HG03378 (cell line): ENCODE measurements around the gene VKORC1.
A peak's percentile ranks its signal among the peaks of the same experiment; 100 is the strongest.
"Not testable (repeated sequence)": the region's sequence is repeated elsewhere in the genome, so short reads cannot be mapped to it uniquely, and the experiment has no call there.

Source experiments
- ATAC-seq: cut with Tn5 transposase; IDR thresholded peaks from one replicate; pipeline ENCODE4 v1.9.1; 2021; ENCODE audit warnings: mild to moderate bottlenecking, moderate library complexity; ENCODE audit not compliant: unreplicated experiment

Gene VKORC1

GRCh38 chr16:31094424-31095120, at the start of gene VKORC1:
Gene VKORC1, minus strand, starts transcription at chr16:31094797. Its CDS starts 68 bp downstream, at chr16:31094729.
- ATAC-seq, result peak; percentile 78

GRCh38 chr16:31143694-31144148, 49.1 kb upstream of the VKORC1 start:
- no peak for ATAC-seq

- ATAC-seq, result no peak
Observed at GRCh38 chr16:31143011-31143693, 48.6 kb upstream of the VKORC1 start.

GRCh38 chr16:31142109-31143010, 47.8 kb upstream of the VKORC1 start:
- ATAC-seq, result peak; percentile 75

- ATAC-seq, result peak; percentile 5
Observed at GRCh38 chr16:31141489-31142108, 47.0 kb upstream of the VKORC1 start.

GRCh38 chr16:31141071-31141469, 46.5 kb upstream of the VKORC1 start:
- ATAC-seq, result not testable (repeated sequence)

GRCh38 chr16:31138621-31139578, 44.3 kb upstream of the VKORC1 start:
- ATAC-seq, result no peak

- not testable (repeated sequence) for ATAC-seq
Observed at GRCh38 chr16:31136822-31137499, 42.4 kb upstream of the VKORC1 start.

- ATAC-seq, result no peak
Observed at GRCh38 chr16:31136287-31136662, 41.7 kb upstream of the VKORC1 start.

GRCh38 chr16:31135535-31136286, 41.1 kb upstream of the VKORC1 start, which contains the start of gene PRSS8:
Gene PRSS8, minus strand, starts transcription at chr16:31135727. Its CDS starts 229 bp downstream, at chr16:31135498.
- ATAC-seq, result no peak

- no peak for ATAC-seq
Observed at GRCh38 chr16:31134625-31135534, 40.3 kb upstream of the VKORC1 start.

- no peak for ATAC-seq
Observed at GRCh38 chr16:31134091-31134571, 39.5 kb upstream of the VKORC1 start.

- no peak for ATAC-seq
Observed at GRCh38 chr16:31133046-31133501, 38.5 kb upstream of the VKORC1 start.

- ATAC-seq, result no peak
Observed at GRCh38 chr16:31132303-31132979, 37.8 kb upstream of the VKORC1 start.

GRCh38 chr16:31131841-31132271, 37.3 kb upstream of the VKORC1 start:
- ATAC-seq, result no peak

GRCh38 chr16:31131416-31131815, 36.8 kb upstream of the VKORC1 start:
- ATAC-seq, result no peak
